HG03442 (cell line): Measurements from ENCODE around the gene KDM7A.

ENCODE experiments used
- ATAC-seq: cut with Tn5 transposase; IDR thresholded peaks from one replicate; pipeline ENCODE4 v1.9.1; 2021; ENCODE audit warnings: mild to moderate bottlenecking, moderate library complexity; ENCODE audit not compliant: unreplicated experiment

KDM7A gene

DNA sequence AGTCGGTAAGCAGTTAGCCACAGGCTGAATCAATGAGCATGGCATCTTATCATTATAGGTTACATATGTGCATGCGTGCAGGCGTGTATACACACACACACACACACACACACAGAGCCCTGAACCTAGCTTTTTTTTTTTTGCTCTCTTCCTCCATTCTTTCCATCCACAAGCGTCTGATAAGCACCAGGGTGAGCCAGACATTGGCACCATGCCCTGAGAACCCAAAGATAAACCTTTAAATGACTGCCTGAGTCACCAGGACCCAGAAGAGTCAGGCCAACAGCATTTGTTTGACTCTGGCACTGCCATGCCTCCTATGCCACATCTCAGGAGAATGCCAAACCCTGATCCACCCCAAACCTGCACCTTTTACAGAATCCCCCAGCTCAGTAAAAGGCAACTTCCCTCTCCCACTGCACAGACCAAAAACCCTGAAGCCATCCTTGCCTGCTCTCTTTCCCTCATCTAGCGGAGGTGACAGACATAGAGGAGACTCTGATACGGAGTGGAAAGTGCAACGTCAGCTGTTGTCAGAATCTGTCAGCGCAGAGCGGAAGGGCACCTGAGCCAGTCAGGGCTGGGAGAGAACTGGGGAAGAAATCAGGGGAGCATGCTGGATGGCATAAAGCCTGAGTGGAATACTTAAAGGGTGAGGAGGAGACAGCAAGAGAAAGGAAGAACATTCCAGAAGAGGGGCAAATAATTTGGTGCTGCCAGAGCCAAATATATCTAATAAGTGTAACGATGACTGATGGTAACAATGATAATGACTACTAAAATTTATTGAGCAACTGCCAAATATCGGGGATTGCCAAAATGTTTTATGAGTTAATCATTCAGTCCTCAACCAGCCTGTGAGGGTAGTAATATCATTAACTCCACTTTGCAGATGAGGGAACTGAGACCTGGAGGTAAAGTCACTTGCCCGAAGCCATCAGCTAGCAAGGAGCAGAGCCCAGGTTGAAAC, 117.2 kb downstream of the KDM7A start:
- ATAC-seq: no peak

DNA sequence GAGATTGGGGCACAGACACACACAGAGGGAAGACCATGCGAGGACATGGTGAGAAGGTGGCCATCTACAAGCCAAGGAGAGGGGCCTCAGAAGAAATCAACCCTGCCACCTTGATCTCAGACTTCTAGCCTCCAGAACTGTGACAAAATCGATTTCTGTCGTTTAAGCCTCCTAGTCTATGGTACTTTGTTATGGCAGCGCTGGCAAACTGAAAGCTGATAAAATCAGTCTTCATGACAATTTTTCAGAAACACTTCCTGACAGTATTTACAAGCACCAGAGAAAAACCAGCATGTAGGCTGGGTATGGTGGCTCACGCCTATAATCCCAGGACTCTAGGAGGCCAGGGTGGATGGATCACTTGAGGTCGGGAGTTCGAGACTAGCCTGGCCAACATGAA, 118.3 kb downstream of the KDM7A start:
- no peak for ATAC-seq

DNA sequence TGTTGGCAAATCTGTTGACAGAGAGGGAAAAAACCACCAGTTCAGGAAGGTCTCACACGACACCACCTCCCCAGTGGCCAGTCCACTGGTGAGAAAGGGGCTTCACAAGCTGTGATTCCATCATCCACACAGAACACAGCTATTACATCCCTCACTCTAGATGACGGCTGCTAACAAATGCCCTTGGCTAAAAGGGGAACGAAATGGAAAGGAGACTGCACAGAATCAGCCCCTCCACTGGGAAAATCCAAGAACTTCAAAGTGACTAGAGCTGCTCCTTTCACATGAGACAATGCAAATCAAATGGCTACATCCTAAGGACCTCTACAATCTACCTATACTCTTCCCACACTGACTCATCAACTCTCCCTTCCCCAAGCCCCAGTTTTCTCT, 119.6 kb downstream of the KDM7A start:
- ATAC-seq: no peak

DNA sequence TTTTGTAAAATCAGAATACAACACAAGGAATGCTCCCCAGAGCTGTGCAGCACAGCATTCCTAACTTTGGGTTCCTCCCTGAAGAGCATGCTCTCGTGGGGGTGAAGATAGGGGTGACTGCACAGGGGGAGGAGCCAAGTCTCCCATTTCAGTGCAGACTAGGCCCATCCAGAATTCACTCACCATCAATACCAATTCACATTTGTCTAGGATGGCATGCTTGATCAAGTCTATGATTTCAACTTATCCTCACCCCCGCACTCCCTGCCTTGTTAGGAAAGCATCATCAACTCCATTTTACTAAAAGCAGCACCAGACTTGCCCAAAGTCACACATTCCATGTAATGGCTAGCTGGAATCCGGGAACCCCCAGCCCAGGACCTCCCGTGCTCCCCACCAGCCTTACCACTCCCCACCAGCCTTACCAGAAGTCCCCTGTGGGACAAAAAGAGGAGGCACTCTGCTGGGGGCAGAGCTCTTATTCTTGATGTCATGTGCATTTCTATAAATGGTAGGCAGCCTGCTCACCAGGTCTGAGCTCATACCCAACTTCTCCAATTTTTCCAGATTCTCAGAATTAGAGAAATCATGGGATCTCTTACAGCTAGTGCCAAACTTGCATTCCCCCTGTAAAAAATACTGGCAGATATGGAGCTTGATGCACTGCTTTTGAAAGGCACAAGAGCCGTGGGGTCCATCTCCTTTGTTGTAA, 120.2 kb downstream of the KDM7A start:
- ATAC-seq: no peak

DNA sequence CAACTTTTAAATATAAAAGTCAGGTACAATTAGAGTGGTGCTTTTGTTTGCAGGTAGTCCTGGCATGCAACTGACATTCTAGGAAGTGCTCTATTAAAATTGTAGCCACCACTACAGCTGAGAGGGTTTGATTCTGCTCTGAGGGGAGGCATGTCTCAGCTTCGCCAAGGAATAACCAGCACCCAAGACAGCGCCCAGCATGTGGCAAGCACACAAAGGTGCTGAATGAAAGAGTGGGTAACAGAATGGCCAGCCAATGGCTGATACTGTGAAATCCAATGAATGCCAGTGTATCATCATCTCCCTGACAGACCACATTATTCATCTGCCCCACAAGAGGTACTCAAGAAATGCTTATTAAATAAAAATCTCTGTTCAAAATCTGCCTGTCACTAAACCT, 121.0 kb downstream of the KDM7A start:
- no peak for ATAC-seq

DNA sequence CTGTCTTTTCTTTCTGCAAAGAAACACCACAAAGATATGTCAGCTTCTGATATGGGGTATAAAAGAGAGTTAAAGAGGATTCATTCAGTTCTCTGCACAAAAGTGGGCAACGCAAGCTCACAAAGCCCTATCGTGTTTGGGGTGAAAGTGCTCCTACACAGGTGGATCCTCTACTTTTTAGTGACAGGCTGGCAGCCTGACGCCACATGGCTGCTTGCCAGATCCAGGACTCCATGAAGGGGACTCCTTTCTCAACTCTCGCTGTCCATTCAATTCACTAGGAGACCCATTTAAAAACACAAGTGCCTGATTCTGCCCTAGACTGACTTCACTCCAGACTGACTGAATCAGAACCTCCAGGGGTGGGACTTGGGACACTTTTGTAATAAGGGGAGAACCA, 122.0 kb downstream of the KDM7A start:
- no peak for ATAC-seq

DNA sequence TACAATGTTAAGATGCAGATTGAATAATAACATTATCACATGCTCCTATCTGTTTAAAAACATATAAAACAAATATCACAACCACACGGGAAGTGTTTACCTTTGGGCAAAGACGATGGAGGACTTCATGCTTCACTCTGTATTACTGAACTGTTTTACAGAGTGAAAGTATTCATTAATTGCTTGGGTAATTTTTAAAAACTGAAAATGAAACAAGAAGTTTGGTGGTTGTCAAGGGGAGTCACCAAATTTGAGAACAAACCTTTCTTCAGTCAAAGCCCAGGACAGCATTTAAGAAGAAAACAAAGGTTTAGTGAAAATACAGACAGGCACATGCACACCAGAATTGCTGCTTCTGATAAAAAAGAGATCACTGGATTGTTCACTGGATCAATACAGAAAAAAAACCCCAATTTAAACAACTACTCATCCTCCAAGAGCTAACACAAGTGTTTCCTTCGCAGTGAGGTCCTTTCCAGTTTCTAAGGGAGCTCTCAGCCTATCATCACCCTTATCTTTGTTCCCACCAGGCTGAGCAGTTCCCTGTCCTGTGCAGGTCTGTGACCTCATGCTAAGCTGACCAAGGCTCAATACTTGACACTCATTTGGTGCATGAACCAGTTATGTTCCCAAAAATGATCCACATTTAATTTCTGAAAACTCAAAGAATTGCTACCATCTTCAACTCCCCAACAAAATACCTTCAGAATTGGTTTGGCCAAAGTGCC, 122.8 kb downstream of the KDM7A start:
- peak; percentile 85 for ATAC-seq

DNA sequence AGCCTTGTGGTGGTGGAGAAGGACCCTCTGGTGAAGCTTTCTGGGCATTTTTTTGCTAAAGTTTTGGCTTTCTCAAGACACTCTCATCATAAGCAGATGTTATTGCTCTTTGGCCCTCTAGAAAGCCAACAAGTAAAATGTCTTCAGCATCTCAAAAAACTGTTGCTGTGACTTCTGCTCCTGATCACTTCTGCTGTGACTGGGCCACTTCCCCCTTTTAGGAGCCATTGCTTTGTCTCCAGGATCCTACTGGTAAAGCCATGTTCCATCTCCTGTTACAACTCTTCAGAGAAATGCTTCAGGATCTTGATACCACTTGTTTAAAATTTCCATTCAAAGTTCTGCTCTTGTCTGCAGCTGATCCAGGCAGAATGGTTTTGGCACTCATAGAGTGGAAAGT, 125.0 kb downstream of the KDM7A start:
- no peak for ATAC-seq

DNA sequence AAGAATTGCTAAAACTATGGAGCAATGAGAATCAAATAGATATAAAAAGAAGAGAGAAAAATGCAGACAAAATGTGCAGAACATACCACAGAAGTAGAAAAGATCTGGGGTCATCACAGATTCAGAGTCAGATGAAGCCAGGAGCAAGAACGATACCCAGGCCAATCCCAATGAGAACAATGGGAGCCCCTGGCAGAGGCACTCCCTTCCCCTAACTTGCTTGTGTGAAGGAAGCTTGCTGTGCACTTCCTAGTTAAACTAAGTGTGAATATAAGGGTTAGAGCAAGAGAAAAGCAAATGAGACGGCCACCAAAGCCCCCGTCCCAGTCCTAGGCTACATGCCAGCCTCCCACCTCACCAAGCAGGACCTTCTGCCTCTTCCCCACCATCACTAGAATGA, 126.7 kb downstream of the KDM7A start:
- no peak for ATAC-seq

DNA sequence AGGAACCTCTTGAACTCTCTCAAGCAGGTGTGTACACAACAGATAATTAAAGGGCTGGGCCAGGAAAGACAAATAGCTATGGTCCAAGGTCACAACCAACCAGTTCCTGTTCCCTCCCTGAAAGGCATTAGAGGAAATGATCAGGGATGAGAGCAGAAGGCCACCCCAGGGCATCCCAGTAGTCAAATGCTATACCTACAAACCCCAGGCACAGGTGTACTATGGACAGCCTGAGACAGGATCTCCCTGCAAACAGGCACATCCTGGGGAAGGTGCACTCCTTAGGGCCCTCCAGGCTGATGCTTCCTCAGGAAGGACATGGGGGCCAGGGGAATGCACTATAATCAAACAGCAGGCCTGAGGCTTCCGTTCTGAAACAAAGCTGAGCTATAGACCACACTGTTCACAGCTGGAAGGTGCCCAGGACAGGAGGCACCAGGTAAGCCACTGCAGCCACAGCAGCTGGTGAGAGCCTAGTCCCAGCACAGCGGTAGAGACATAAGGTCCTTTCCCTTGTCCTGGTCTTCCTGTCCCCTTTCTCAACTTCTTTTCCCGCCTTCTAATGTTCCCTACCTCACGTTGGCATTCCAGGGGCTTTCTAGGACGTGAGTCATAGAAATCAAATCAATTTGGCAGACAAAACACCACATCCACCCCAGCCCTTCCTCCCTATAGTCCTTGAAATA, 127.3 kb downstream of the KDM7A start:
- ATAC-seq: no peak

DNA sequence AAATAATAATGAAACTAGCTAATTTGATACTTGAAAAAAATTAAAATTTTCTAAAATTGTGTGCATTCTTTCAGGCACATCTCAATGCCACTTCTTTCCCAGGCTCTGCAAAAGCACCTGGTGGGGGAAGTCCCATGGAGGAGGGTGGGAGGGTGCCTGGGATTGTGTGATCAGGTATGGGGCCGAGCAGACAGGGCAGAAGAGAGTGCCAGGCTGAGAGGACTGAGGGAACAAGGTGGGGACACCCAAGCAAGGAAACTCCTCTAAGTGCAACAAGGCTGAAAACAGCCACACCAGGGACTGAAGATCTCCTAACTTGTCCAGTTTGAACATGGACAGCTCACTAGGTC, 127.8 kb downstream of the KDM7A start:
- no peak for ATAC-seq

DNA sequence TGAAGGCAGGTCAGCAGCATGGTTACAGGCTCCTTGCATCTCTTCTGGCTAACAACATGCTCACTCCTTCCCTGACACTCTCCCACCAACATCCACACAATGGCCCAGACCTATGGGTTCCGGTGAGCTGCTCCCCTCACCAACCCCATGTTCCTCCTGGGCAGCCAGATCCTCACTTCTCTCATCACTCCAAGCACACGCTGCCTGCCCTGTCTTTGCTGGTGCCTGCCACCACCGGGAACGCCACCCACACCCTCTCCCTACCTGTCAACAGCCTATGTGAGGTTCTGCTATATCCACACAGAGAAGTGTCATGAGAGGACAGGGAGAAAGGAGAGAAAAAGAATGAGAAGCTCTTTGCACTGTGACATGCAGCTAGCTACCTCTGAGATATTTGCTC, 128.6 kb downstream of the KDM7A start:
- ATAC-seq: no peak

DNA sequence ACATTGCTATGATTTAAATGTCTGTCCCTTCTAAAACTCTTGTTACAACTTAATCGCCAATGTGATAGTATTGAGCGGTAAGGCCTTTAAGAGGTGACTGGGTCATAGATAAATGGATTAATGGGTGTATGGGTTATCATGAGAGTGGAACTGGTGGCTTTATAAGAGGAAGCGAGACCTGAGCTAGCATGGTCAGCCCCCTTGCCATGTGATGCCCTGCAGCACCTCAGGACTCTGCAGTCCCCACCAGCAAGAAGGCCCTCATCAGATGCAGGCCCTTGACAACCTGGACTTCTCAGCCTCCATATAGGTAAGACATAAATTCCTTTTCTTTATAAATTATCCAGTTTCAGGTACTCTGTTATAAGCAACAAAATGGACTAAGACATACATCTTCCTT, 129.6 kb downstream of the KDM7A start:
- ATAC-seq: no peak

DNA sequence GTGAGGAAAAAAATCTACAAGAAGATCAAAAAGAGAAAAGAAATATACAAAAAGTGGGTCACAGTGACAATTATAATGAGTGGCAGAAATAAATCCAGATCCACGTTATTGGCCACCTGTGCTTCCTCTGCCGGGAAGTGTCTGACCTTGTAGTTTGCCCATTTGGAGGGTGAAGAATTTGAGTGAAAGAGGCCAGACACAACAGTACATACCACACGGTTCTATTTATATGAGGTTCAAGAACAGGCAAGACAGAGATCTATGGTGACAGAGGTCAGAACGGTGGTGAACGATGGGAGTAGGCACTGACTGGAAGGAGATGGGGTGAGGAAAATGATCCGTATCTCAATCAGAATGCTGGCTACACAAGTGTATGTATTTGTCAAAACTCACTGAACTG, 131.1 kb downstream of the KDM7A start:
- no peak for ATAC-seq

DNA sequence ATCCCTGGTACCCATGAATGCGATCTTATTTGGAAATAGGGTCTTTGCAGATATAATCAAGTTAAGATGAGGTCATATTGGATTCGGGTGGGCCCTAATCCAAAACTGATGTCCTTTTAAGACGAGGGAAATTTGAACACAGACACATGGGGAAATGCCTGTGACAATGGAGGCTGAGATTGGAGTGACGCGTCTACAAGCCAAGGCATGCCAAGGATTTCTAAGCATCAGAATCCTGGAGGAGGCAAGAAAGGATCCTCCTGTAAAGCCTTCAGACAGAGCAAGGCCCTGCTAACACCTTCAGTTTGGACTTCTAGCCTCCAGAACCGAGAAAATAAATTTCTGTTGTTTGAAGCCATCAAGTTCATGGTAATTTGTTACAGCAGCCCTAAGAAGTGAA, 132.5 kb downstream of the KDM7A start:
- ATAC-seq: no peak

DNA sequence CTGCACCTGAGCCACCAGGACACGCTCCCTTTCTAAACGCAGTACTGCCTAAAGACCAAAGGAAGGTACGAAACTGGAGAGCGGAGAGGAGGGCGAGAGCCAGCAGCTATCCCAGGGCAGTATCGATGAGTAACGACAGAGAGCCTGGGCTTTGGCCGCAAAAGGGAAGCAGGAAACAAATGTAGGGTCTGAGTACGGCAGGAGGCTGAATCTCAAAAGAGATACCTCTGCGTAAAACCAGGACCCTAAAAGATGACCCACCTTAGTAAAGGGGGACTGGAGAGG, 134.5 kb downstream of the KDM7A start:
- ATAC-seq: no peak

DNA sequence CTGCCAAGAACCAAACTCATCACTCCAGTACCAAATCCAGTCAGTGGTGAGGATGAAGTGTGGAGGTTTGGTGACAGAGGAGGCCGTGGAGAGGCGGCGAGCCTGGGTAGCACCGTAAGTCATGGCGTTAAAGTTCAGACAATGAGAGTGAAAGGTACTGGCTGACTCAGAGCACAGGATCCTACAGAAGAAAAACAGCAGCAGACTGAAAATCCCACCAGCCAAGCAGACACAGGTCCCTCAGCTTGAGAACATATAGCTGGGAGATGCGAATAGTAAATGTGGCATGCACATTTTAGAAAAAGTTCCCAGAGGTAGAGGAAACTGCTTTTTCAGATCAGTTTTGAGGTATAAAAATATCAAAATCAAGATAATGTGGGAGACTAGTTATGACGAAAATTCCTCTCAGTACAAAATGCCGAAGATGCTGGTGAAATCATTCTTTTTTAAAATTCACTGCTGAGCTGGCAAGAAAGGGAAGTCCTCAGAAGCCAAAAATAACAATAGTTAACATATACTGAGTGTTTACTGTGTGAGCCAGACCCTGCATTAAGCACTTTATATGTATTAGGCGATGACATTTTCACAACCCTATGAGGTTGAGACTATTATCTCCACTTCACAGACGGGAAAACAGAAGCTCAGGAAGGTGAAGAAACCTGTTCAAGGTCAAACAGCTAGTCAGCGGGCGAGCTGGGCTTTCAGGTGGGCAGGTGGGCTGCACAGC, 135.0 kb downstream of the KDM7A start:
- ATAC-seq: no peak

DNA sequence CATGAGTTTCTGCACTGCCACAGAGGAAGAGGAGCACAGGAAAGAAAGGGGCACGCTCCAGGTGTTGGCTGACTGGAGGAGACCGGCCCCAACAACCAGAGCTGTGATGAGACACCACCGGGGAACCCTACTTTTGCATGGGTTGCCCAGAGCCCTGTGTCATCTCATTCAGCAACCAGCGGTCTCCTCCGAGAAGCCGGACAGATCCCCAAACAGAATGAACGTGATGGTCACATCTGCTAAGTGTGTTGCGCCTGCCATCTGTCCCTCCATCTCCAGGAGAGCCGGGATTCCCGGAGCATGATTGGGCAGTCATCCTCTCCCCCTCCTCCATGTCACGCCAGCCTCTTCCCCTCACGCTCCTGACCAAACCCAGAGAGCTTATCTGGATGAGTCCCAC, 136.9 kb downstream of the KDM7A start:
- no peak for ATAC-seq

DNA sequence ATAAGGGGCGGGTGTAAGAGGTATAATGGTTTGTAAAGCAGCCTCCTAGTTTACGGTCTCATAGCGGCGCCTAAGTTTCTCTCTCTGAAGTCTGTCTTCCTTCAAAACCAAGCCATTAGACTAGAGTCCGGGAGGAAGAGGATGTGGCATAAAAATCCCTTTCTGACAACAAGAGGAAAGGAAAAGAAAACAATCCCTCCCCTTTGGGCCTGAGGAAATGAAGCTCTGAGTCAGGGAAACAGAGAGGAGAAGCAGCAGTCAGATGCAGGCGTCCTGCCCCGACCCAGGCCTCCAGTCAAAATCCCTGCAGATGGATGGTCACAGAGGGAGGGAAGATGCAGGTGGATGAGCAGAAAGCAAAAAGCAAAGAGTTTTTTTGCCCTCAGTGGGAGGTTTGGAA, 137.7 kb downstream of the KDM7A start:
- ATAC-seq: no peak

DNA sequence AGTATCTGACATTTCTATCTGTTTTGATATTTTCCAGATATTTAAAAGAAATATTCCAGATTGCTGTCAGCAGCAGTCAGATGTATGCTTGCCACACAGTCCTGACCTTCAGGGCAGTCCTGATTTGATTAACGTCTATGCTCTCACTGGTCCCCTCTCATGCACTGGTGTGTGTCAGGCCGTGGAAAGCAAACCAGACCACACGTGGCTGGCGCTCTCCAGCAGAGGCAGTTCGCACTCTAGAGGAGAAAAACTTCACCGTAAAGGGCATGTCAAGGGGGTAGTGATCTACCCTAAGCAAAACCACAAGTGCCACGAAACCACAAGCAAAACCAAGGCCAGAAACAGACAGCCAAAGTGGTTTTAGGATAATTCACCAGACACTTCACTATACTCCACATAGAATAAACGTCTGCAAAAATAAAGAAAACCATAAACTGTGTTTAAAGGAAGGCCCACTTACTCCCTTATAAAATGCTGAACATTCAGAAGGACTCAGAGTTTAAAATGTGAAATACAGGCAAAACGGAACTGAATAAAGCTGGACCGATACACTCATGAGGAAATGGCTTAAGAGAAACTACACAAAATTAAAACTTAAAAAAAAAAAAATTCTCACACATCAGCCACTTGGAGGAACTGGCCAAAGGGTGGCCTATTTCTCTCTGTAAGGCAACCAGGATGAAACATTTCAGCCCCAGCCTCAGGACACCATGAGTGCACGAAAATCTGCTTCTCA, 140.4 kb downstream of the KDM7A start:
- peak; percentile 59 for ATAC-seq
